CD14-positive monocyte (primary cell): ENCODE results near the gene PARG. TPM values are rescaled to one million over a fixed set of nuclear protein-coding genes. Genes with fewer than 3 reads are reported as not detected.

Source experiments
- DNase-seq, 3 donors: peaks; one replicate each; pipeline ENCODE4 v3.0.0-alpha.2; 2011 to 2022
- H2AFZ ChIP-seq: 2 replicates; pipeline ENCODE4 v1.6.0; 2012; ENCODE audit warnings: mild to moderate bottlenecking, low read depth, low read length, inconsistent platforms; ENCODE audit not compliant: insufficient read depth, poor library complexity, severe bottlenecking
- H3K27ac ChIP-seq, 2 donors: 1 replicate in 1 of 2; 2 replicates in 1 of 2; pipeline ENCODE4 v1.5.1; 2012 to 2013; ENCODE audit warnings: low read length in 2 of 2, control low read depth in 1 of 2, inconsistent platforms in 1 of 2, low read depth in 1 of 2, mild to moderate bottlenecking in 1 of 2
- H3K27me3 ChIP-seq, 2 donors: one replicate each; pipeline versions ENCODE4 v1.6.0 to v1.6.1; 2011 to 2013; ENCODE audit warnings: low read length in 2 of 2; ENCODE audit not compliant: control insufficient read depth in 2 of 2, insufficient read depth in 2 of 2
- H3K36me3 ChIP-seq, 2 donors: replicated peaks in 1 of 2; 1 replicate in 1 of 2; 2 replicates in 1 of 2; pipeline versions ENCODE4 v1.5.1 to v1.6.1; 2012 to 2013; ENCODE audit warnings: low read length in 2 of 2, control low read depth in 1 of 2, inconsistent platforms in 1 of 2, mild to moderate bottlenecking in 1 of 2; ENCODE audit not compliant: insufficient read depth in 2 of 2, control insufficient read depth in 1 of 2
- H3K4me1 ChIP-seq, 2 donors: 1 replicate in 1 of 2; 2 replicates in 1 of 2; pipeline versions ENCODE4 v1.5.1 to v1.6.1; 2012 to 2013; ENCODE audit warnings: low read length in 2 of 2, control low read depth in 1 of 2, inconsistent platforms in 1 of 2, mild to moderate bottlenecking in 1 of 2, moderate library complexity in 1 of 2; ENCODE audit not compliant: insufficient read depth in 2 of 2, control insufficient read depth in 1 of 2
- H3K4me2 ChIP-seq: replicated peaks from 2 replicates; pipeline ENCODE3; 2012; ENCODE audit warnings: low read length, moderate library complexity, mild to moderate bottlenecking; ENCODE audit not compliant: poor library complexity, severe bottlenecking; ENCODE audit errors: extremely low read depth
- H3K4me3 ChIP-seq, 3 experiments: fragments of 200-600 bp in 1 of 3; sonication (generic) in 1 of 3; replicated peaks in 1 of 3; 1 replicate in 2 of 3; 2 replicates in 1 of 3; pipeline ENCODE4 v1.5.1; 2011 to 2013; ENCODE audit warnings: low read length in 3 of 3, mild to moderate bottlenecking in 3 of 3, control low read depth in 2 of 3, low read depth in 2 of 3, inconsistent platforms in 1 of 3, moderate library complexity in 1 of 3
- H3K79me2 ChIP-seq: 2 replicates; pipeline ENCODE4 v1.6.0; 2012; ENCODE audit warnings: mild to moderate bottlenecking, control low read depth, inconsistent platforms, low read length, moderate library complexity; ENCODE audit not compliant: insufficient read depth
- H3K9ac ChIP-seq: 2 replicates; pipeline ENCODE4 v1.6.0; 2017; ENCODE audit warnings: low read length, mild to moderate bottlenecking; ENCODE audit not compliant: insufficient read depth, poor library complexity, severe bottlenecking
- H3K9me3 ChIP-seq, 2 donors: replicated peaks in 1 of 2; 1 replicate in 1 of 2; 2 replicates in 1 of 2; pipeline versions ENCODE4 v1.5.1 to v1.6.1; 2012 to 2013; ENCODE audit warnings: low read length in 2 of 2, control low read depth in 1 of 2; ENCODE audit not compliant: control insufficient read depth in 1 of 2, insufficient read depth in 1 of 2
- H4K20me1 ChIP-seq: 2 replicates; pipeline ENCODE4 v1.6.0; 2012; ENCODE audit warnings: mild to moderate bottlenecking, low read length, control low read depth, moderate library complexity; ENCODE audit not compliant: insufficient read depth
- H3K27ac Mint-ChIP-seq, 7 donors: one replicate each; pipeline ENCODE4 v1.8.0; 2020; ENCODE audit warnings: mild to moderate bottlenecking in 7 of 7, mixed read lengths in 7 of 7, moderate library complexity in 6 of 7, inconsistent platforms in 2 of 7
- H3K27me3 Mint-ChIP-seq, 3 donors: one replicate each; pipeline ENCODE4 v1.8.0; 2021 to 2022; ENCODE audit warnings: low read depth in 3 of 3, mild to moderate bottlenecking in 3 of 3, mixed read lengths in 3 of 3, moderate library complexity in 3 of 3, inconsistent platforms in 1 of 3
- H3K36me3 Mint-ChIP-seq, 2 donors: one replicate each; pipeline ENCODE4 v1.8.0; 2020; ENCODE audit warnings: mixed read lengths in 2 of 2, inconsistent platforms in 1 of 2, mild to moderate bottlenecking in 1 of 2
- H3K4me1 Mint-ChIP-seq: one replicate; pipeline ENCODE4 v1.8.0; 2020; ENCODE audit warnings: mild to moderate bottlenecking, mixed read lengths
- H3K4me3 Mint-ChIP-seq, 2 donors: one replicate each; pipeline ENCODE4 v1.8.0; 2020; ENCODE audit warnings: mild to moderate bottlenecking in 2 of 2, mixed read lengths in 2 of 2, moderate library complexity in 1 of 2
- H3K9me3 Mint-ChIP-seq, 7 donors: one replicate each; pipeline ENCODE4 v1.8.0; 2020 to 2022; ENCODE audit warnings: mixed read lengths in 7 of 7, mild to moderate bottlenecking in 6 of 7, moderate library complexity in 6 of 7, inconsistent platforms in 2 of 7
- WGBS: methylation state at CpG from one replicate; pipeline ENCODE4 v1.1.5; 2013; ENCODE audit warnings: missing lambda C conversion rate; ENCODE audit not compliant: insufficient coverage; 5-methylcytosine and 5-hydroxymethylcytosine counted together
- intact Hi-C, 2 donors: fragments of 100-400 bp; cut with micrococcal nuclease; formaldehyde crosslinking; loops; one replicate each; pipeline versions ENCODE4 v1.15.0 to v1.15.1; 2023
- polyA plus RNA-seq, 3 donors: library from polyadenylated mRNA; depleted of rRNA in 1 of 3; unstranded in 2 of 3; stranded (reverse) in 1 of 3; fragments of 300-500 nt in 2 of 3; fragments of >200 nt in 1 of 3; fragmentation: Illumina TruSeq in 2 of 3; gene quantifications; 1 replicate in 2 of 3; 2 replicates in 1 of 3; pipeline ENCODE4 v1.2.3, GENCODE V29; 2012 to 2021
- TF ChIP-seq, protein P1 (sequence below): fragments of 200-600 bp; IDR thresholded peaks from one replicate; pipeline ENCODE4 v1.8.0; 2022; ENCODE audit warnings: antibody characterized with exemption, mild to moderate bottlenecking

PARG gene
- polyA plus RNA-seq, 3 donors = 6.3 to 8.0 (median 7.5) TPM

- Histone ChIP-seq H3K27ac (no peak overlapping the region), H3K9ac (no peak overlapping the region), H3K4me2 (no peak overlapping the region), H3K27me3 (no peaks in the 10 kb centered on the region), H4K20me1 (no peaks in the 10 kb centered on the region), H3K4me1 (no peaks in the 10 kb centered on the region), H3K9me3 (peaks cover 6 to 11% of the 10 kb centered on the region in 2 donors), H3K79me2 (no peaks in the 10 kb centered on the region), H3K36me3 (no peaks in the 10 kb centered on the region), H2AFZ (no peak overlapping the region), H3K4me3 (no peak overlapping the region)
- Mint-ChIP-seq H3K27ac (no peak overlapping the region), H3K27me3 (peaks cover 1 to 13% (median 6%) of the 10 kb centered on the region in 3 donors), H3K36me3 (no peaks in the 10 kb centered on the region), H3K4me1 (no peaks in the 10 kb centered on the region), H3K4me3 (no peak overlapping the region), H3K9me3 (peaks cover 6 to 29% (median 17%) of the 10 kb centered on the region in 7 donors)
- no CpG with 5 or more reads among the region's 2 CpGs for WGBS
- no peak for DNase-seq
- TF ChIP-seq, protein P1, sequence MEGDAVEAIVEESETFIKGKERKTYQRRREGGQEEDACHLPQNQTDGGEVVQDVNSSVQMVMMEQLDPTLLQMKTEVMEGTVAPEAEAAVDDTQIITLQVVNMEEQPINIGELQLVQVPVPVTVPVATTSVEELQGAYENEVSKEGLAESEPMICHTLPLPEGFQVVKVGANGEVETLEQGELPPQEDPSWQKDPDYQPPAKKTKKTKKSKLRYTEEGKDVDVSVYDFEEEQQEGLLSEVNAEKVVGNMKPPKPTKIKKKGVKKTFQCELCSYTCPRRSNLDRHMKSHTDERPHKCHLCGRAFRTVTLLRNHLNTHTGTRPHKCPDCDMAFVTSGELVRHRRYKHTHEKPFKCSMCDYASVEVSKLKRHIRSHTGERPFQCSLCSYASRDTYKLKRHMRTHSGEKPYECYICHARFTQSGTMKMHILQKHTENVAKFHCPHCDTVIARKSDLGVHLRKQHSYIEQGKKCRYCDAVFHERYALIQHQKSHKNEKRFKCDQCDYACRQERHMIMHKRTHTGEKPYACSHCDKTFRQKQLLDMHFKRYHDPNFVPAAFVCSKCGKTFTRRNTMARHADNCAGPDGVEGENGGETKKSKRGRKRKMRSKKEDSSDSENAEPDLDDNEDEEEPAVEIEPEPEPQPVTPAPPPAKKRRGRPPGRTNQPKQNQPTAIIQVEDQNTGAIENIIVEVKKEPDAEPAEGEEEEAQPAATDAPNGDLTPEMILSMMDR = no peak
- intact Hi-C loops = loop anchor here in 1 of 2 donors (1.0 kb wide), 1 partner anchor 10 kb away; no protein-coding TSS in a partner anchor
Measured at GRCh38 chr10:49803988-49804387, 137.8 kb downstream of the PARG start.

GRCh38 chr10:49798275-49798674 lies 143.6 kb downstream of the PARG start:
- H3K9me3 ChIP-seq = no peaks in the 10 kb centered on the region
- H3K27ac ChIP-seq = no peak overlapping the region
- Mint-ChIP-seq H3K9me3 (peaks cover 0 to 14% (median 1%) of the 10 kb centered on the region in 7 donors), H3K27me3 (peaks cover 2 to 16% (median 11%) of the 10 kb centered on the region in 3 donors), H3K4me3 (no peak overlapping the region), H3K36me3 (no peaks in the 10 kb centered on the region), H3K27ac (no peak overlapping the region), H3K4me1 (no peaks in the 10 kb centered on the region)
- no peak overlapping the region for H3K9ac ChIP-seq
- H3K79me2 ChIP-seq = no peaks in the 10 kb centered on the region
- H3K27me3 ChIP-seq = no peaks in the 10 kb centered on the region
- 0% methylated on average over 1 of the region's 4 CpGs for WGBS
- H3K36me3 ChIP-seq = no peaks in the 10 kb centered on the region
- no peak overlapping the region for H2AFZ ChIP-seq
- no peak overlapping the region for H3K4me2 ChIP-seq
- H3K4me1 ChIP-seq = no peaks in the 10 kb centered on the region
- TF ChIP-seq, protein P1 = no peak
- no peak for DNase-seq
- no peaks in the 10 kb centered on the region for H4K20me1 ChIP-seq
- H3K4me3 ChIP-seq = no peak overlapping the region
- intact Hi-C loops = no loop called here
